Panc1 (cell line): ENCODE data around the gene IGIP. TPM values are rescaled to one million over a fixed set of nuclear protein-coding genes. Genes with fewer than 3 reads are reported as not detected.
"Not testable (repeated sequence)": the region's sequence is repeated elsewhere in the genome, so short reads cannot be mapped to it uniquely, and the experiment has no call there.

Experiments used
- ATAC-seq: fragments of 200-7000 bp; cut with Tn5 transposase; 2 replicates; pipeline ENCODE4 v1.9.1; 2020; ENCODE audit warnings: mild to moderate bottlenecking, moderate library complexity
- BruUV-seq: library from RNA; stranded (reverse); fragments of 400-500 nt; replicated peaks from 2 replicates; lab custom pipeline; 2021; lab: Mats Ljungman, UMichigan
- CTCF ChIA-PET: fragments of 300-600 bp; sonication (Branson Sonifier 250); formaldehyde crosslinking; loops from one replicate; lab custom pipeline; 2022; ENCODE audit warnings: antibody characterized with exemption; lab: Charles Lee
- POLR2A ChIA-PET: fragments of 300-600 bp; sonication (Branson Sonifier 250); formaldehyde crosslinking; loops from one replicate; lab custom pipeline; 2022; ENCODE audit warnings: antibody characterized with exemption; lab: Charles Lee
- DNase-seq: peaks from one replicate; pipeline ENCODE4 v3.0.0-alpha.2; 2010; ENCODE audit warnings: low read depth, low spot score
- H3K27ac ChIP-seq: 2 replicates; pipeline ENCODE4 v1.5.1; 2011; ENCODE audit warnings: mild to moderate bottlenecking, low read length, inconsistent platforms
- H3K27me3 ChIP-seq: fragments of 200-500 bp; sonication (Bioruptor generic); 2 replicates; pipeline ENCODE4 v1.6.0; 2014; ENCODE audit warnings: low read length, inconsistent platforms; ENCODE audit not compliant: control insufficient read depth, insufficient read depth
- H3K36me3 ChIP-seq: fragments of 200-500 bp; sonication (Bioruptor generic); 2 replicates; pipeline ENCODE4 v1.5.1; 2014; ENCODE audit warnings: inconsistent platforms, mild to moderate bottlenecking, low read length, moderate library complexity; ENCODE audit not compliant: control insufficient read depth, insufficient read depth
- H3K4me1 ChIP-seq: 2 replicates; pipeline ENCODE4 v1.5.1; 2011; ENCODE audit warnings: inconsistent platforms, mild to moderate bottlenecking, low read length, moderate library complexity; ENCODE audit not compliant: control insufficient read depth, insufficient read depth
- H3K4me3 ChIP-seq, 2 experiments: 2 replicates each; pipeline ENCODE4 v1.5.1; 2011 to 2012; ENCODE audit warnings: low read depth in 2 of 2, low read length in 2 of 2, mild to moderate bottlenecking in 2 of 2, inconsistent platforms in 1 of 2, moderate library complexity in 1 of 2
- H3K9me3 ChIP-seq: fragments of 200-500 bp; sonication (Bioruptor generic); 2 replicates; pipeline ENCODE4 v1.5.1; 2014; ENCODE audit warnings: low read depth, mild to moderate bottlenecking, inconsistent platforms, low read length, moderate library complexity; ENCODE audit not compliant: control insufficient read depth, insufficient read depth
- REST ChIP-seq, 2 experiments: IDR thresholded peaks; 2 replicates each; pipeline ENCODE4 v1.6.1; 2011 to 2012; ENCODE audit warnings: low read depth in 2 of 2, control low read depth in 1 of 2, low read length in 1 of 2, mild to moderate bottlenecking in 1 of 2, moderate library complexity in 1 of 2; ENCODE audit not compliant: insufficient read depth in 1 of 2
- SIN3A ChIP-seq: IDR thresholded peaks from 2 replicates; pipeline ENCODE4 v1.6.1; 2012; ENCODE audit warnings: low read depth, mild to moderate bottlenecking, low read length, moderate library complexity, borderline replicate concordance; ENCODE audit not compliant: insufficient read depth
- TCF7L2 ChIP-seq: IDR thresholded peaks from 2 replicates; pipeline ENCODE4 v1.6.1; 2011; ENCODE audit warnings: mild to moderate bottlenecking, low read depth, low read length, inconsistent platforms
- in situ Hi-C: cut with HindIII; loops from 2 replicates; pipeline ENCODE4 v1.10.0; 2016; ENCODE audit warnings: low sequenced_read_pairs, low pct_unique_long_range_greater_than_20kb
- intact Hi-C: fragments of 100-400 bp; cut with micrococcal nuclease; formaldehyde crosslinking; loops from one replicate; pipeline ENCODE4 v1.10.0; 2022; ENCODE audit not compliant: unreplicated experiment
- total RNA-seq: library from RNA; stranded (reverse); gene quantifications from one replicate; pipeline ENCODE4 v1.2.1, GENCODE V29; 2021; ENCODE audit not compliant: unreplicated experiment

Gene IGIP
- total RNA-seq, 1 experiment from 2014 or later = 7.7 TPM

GRCh38 chr5:140153255-140153654, 27.5 kb downstream of the IGIP start:
- no TSS peak for BruUV-seq
- Histone ChIP-seq H3K4me3 (no peak overlapping the region), H3K36me3 (no peaks in the 10 kb centered on the region), H3K4me1 (peaks cover 6% of the 10 kb centered on the region), H3K27me3 (no peaks in the 10 kb centered on the region), H3K27ac (no peak overlapping the region), H3K9me3 (no peaks in the 10 kb centered on the region)
- POLR2A ChIA-PET = no interaction called here
- no peak for DNase-seq
- TF ChIP-seq SIN3A = no peak
- no peak for TF ChIP-seq TCF7L2
- intact Hi-C loops (loop anchor here (10.0 kb wide), 1 partner anchor 168 kb away; no protein-coding TSS in a partner anchor), in situ Hi-C loops (no loop called here)
- CTCF ChIA-PET = interaction anchor here (0.9 kb wide), 1 partner anchor 81 kb away, joined by 3 read pairs; no protein-coding TSS in a partner anchor
- no peak for ATAC-seq

- in situ Hi-C loops = no loop called here
- Histone ChIP-seq H3K36me3 (no peaks in the 10 kb centered on the region), H3K4me1 (peaks cover 6% of the 10 kb centered on the region), H3K27me3 (no peaks in the 10 kb centered on the region), H3K9me3 (no peaks in the 10 kb centered on the region), H3K27ac (no peak overlapping the region), H3K4me3 (no peak overlapping the region)
- no TSS peak for BruUV-seq
- no peak for DNase-seq
- CTCF ChIA-PET = interaction anchor here (0.8 to 0.9 kb wide), 2 partner anchors 79 to 110 kb away, joined by 3 to 5 read pairs; partner anchors contain the start of gene NRG2
- POLR2A ChIA-PET = no interaction called here
- intact Hi-C loops = loop anchor here (10.0 kb wide), 1 partner anchor 169 kb away; no protein-coding TSS in a partner anchor
- TF ChIP-seq REST (IDR thresholded peaks at IDR 0.05; ENCODE audit: insufficient read depth in 1 of 2, low read depth in 2 of 2, low read length in 1 of 2) = no peak
- ATAC-seq = no peak
Measured at GRCh38 chr5:140153905-140154304, 28.2 kb downstream of the IGIP start.

- ATAC-seq, H3K4me3 ChIP-seq, H3K27me3 ChIP-seq, H3K4me1 ChIP-seq, H3K9me3 ChIP-seq, BruUV-seq, H3K36me3 ChIP-seq, POLR2A ChIA-PET, DNase-seq, in situ Hi-C loops, H3K27ac ChIP-seq: not testable (repeated sequence)
- CTCF ChIA-PET = interaction anchor here (0.8 to 0.9 kb wide), 2 partner anchors 80 to 111 kb away, joined by 3 to 5 read pairs; partner anchors contain the start of gene NRG2
- intact Hi-C loops = loop anchor here (5.0 to 10.0 kb wide), 2 partner anchors 38 to 170 kb away; no protein-coding TSS in a partner anchor
Measured at GRCh38 chr5:140154710-140155381, 29.1 kb downstream of the IGIP start.
